CD4-positive, alpha-beta memory T cell (primary cell): Measurements from ENCODE around the gene NDUFA6. TPM values are rescaled to one million over a fixed set of nuclear protein-coding genes. Genes with fewer than 3 reads are reported as not detected.

ENCODE experiments used
- CTCF ChIA-PET: fragments of 350-600 bp; sonication (Branson Sonifier 250); formaldehyde crosslinking; loops from one replicate; lab custom pipeline; 2021; ENCODE audit warnings: inconsistent platforms; ENCODE audit not compliant: partially characterized antibody; lab: Charles Lee
- POLR2A ChIA-PET: fragments of 350-600 bp; sonication (Branson Sonifier 250); formaldehyde crosslinking; loops from one replicate; lab custom pipeline; 2021; ENCODE audit not compliant: partially characterized antibody; lab: Charles Lee
- DNase-seq, 5 donors: peaks; one replicate each; pipeline versions ENCODE4 v3.0.0 to v3.0.0-alpha.2; 2020 to 2022; ENCODE audit warnings: mixed read lengths in 1 of 5
- H3K27ac ChIP-seq: one replicate; pipeline ENCODE4 v1.7.0; 2013; ENCODE audit warnings: low read depth, low read length
- H3K27me3 ChIP-seq: 2 replicates; pipeline ENCODE4 v1.7.0; 2013; ENCODE audit warnings: mild to moderate bottlenecking, low read length, moderate library complexity; ENCODE audit not compliant: insufficient read depth
- H3K36me3 ChIP-seq: 2 replicates; pipeline ENCODE4 v1.7.0; 2013; ENCODE audit warnings: mild to moderate bottlenecking, low read length, moderate library complexity; ENCODE audit not compliant: insufficient read depth
- H3K4me1 ChIP-seq: 2 replicates; pipeline ENCODE4 v1.7.0; 2013; ENCODE audit warnings: mild to moderate bottlenecking, low read length, moderate library complexity; ENCODE audit not compliant: insufficient read depth
- H3K4me3 ChIP-seq, 2 donors: one replicate each; pipeline ENCODE4 v1.7.0; 2013; ENCODE audit warnings: low read length in 2 of 2, mild to moderate bottlenecking in 1 of 2
- H3K9me3 ChIP-seq, 2 donors: one replicate each; pipeline ENCODE4 v1.7.0; 2013; ENCODE audit warnings: low read length in 2 of 2, control low read depth in 1 of 2; ENCODE audit not compliant: control insufficient read depth in 1 of 2
- H3K27ac Mint-ChIP-seq, 7 donors: one replicate each; pipeline ENCODE4 v1.8.0; 2020 to 2021; ENCODE audit warnings: mixed read lengths in 7 of 7, mild to moderate bottlenecking in 6 of 7, inconsistent platforms in 3 of 7, moderate library complexity in 3 of 7
- H3K27me3 Mint-ChIP-seq, 2 donors: one replicate each; pipeline ENCODE4 v1.8.0; 2020 to 2021; ENCODE audit warnings: mixed read lengths in 2 of 2
- H3K36me3 Mint-ChIP-seq, 2 donors: one replicate each; pipeline ENCODE4 v1.8.0; 2020 to 2021; ENCODE audit warnings: mixed read lengths in 2 of 2, inconsistent platforms in 1 of 2, mild to moderate bottlenecking in 1 of 2
- H3K4me1 Mint-ChIP-seq, 4 donors: one replicate each; pipeline ENCODE4 v1.8.0; 2020 to 2021; ENCODE audit warnings: mixed read lengths in 4 of 4, mild to moderate bottlenecking in 1 of 4
- H3K4me3 Mint-ChIP-seq, 8 donors: one replicate each; pipeline ENCODE4 v1.8.0; 2020 to 2021; ENCODE audit warnings: mixed read lengths in 8 of 8, mild to moderate bottlenecking in 7 of 8, moderate library complexity in 6 of 8, inconsistent platforms in 3 of 8
- H3K9me3 Mint-ChIP-seq, 8 donors: one replicate each; pipeline ENCODE4 v1.8.0; 2020 to 2021; ENCODE audit warnings: mixed read lengths in 8 of 8, mild to moderate bottlenecking in 5 of 8, inconsistent platforms in 3 of 8, moderate library complexity in 1 of 8
- intact Hi-C: fragments of 100-400 bp; cut with micrococcal nuclease; formaldehyde crosslinking; loops from one replicate; pipeline ENCODE4 v1.15.1; 2023
- polyA plus RNA-seq, 2 donors: library from polyadenylated mRNA; unstranded; fragments of 300-500 nt; fragmentation: Illumina TruSeq; gene quantifications; one replicate each; pipeline ENCODE4 v1.2.3, GENCODE V29; 2021
- total RNA-seq, 2 experiments: library from RNA; stranded (reverse); gene quantifications; one replicate each; pipeline ENCODE4 v1.2.3, GENCODE V29; 2021

NDUFA6 gene
- total and polyA plus RNA-seq, 4 experiments from 2014 or later, result 42.1 to 153 (median 90.8) TPM

DNA sequence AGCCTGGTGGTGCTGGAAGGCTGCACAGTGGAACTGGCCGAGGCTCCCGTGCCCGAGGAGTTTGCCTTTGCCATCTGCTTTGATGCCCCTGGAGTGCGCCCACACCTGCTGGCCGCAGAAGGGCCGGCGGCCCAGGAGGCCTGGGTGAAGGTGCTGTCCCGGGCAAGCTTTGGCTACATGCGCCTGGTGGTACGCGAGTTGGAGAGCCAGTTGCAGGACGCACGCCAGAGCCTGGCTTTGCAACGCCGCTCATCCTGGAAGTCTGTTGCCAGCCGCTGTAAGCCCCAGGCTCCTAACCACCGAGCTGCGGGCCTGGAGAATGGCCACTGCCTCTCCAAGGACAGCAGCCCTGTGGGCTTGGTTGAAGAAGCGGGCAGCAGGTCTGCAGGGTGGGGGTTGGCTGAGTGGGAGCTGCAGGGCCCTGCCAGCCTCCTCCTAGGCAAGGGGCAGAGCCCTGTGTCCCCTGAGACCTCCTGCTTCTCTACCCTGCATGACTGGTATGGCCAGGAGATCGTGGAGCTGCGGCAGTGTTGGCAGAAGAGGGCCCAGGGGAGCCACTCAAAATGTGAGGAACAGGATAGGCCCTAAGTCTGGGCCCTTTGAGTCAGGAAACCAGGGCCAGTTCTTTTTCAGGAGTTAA, 13.0 kb downstream of the NDUFA6 start:
- peak overlapping the region in 2 of 8 donors; percentile 21 to 25 for H3K4me3 Mint-ChIP-seq
- POLR2A ChIA-PET, result interaction anchor here (0.9 to 4.4 kb wide), 5 partner anchors 7 to 367 kb away, joined by 4 to 208 read pairs (median 33); partner anchors contain the start of genes NAGA, NDUFA6 and WBP2NL

DNA sequence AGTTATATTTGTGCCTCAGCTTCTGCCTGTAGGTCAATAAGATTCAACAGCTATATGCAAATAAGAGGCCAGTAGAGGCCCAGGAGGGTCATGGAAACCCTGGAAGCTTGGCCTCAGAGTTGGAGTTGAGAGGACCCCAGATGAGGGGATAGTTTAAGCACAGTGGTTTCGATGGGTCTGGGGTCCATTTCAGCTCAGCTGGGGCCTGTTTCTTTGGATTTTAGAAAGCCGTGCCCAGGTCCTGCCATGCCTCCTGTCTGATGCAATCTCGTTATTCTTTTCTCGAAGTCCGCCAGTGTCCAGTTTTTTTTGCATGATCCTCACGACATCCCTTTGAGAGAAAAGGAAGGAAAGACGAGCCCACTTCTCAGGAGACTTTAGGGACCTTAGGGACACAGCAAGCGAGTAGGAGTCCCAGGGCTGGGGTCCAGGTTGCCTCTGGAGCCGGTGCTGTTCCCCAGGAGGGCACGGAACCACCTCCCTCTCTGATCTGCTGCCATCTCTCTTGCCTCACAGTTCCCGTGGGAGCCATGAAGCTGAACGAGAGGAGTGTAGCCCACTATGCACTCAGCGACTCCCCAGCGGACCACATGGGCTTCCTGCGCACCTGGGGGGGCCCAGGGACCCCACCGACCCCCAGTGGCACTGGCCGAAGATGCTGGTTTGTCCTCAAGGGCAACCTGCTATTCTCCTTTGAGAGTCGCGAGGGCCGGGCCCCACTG, 13.6 kb downstream of the NDUFA6 start:
- peak overlapping the region in 1 of 8 donors; percentile 32 for H3K4me3 Mint-ChIP-seq
- H3K27ac Mint-ChIP-seq, result peak overlapping the region in 3 of 7 donors; percentile 29 to 62 (median 53)
- peaks cover 5 to 10% of the 10 kb centered on the region in 2 donors for H3K36me3 Mint-ChIP-seq
- H3K9me3 Mint-ChIP-seq, result no peaks in the 10 kb centered on the region
- POLR2A ChIA-PET, result interaction anchor here (0.9 to 4.4 kb wide), 3 partner anchors 78 to 388 kb away, joined by 4 to 32 read pairs (median 5); partner anchors contain the start of genes SNU13 and WBP2NL
- H3K27ac ChIP-seq, result no peak overlapping the region
- no peak for DNase-seq
- intact Hi-C loops, result loop anchor here (10.0 kb wide), 2 partner anchors 392 to 538 kb away; partner anchors contain the start of genes POLDIP3 and SNU13
- H3K4me1 Mint-ChIP-seq, result peaks cover 17 to 59% (median 35%) of the 10 kb centered on the region in 4 donors
- no peaks in the 10 kb centered on the region for H3K27me3 Mint-ChIP-seq
- no peaks in the 10 kb centered on the region for H3K36me3 ChIP-seq
- H3K4me3 ChIP-seq, result no peak overlapping the region
- H3K27me3 ChIP-seq, result no peaks in the 10 kb centered on the region
- H3K4me1 ChIP-seq, result peaks cover 46% of the 10 kb centered on the region
- CTCF ChIA-PET, result interaction anchor here (0.6 to 5.6 kb wide), 3 partner anchors 11 to 398 kb away, joined by 3 to 48 read pairs (median 6); partner anchors contain the start of gene NDUFA6
- no peaks in the 10 kb centered on the region for H3K9me3 ChIP-seq

More for the DNA sequence above, 13.0 kb downstream of the NDUFA6 start:
- peaks cover 4% of the 10 kb centered on the region for H3K36me3 ChIP-seq
- H3K4me3 ChIP-seq, result no peak overlapping the region
- no peak overlapping the region for H3K27ac ChIP-seq
- peaks cover 9 to 15% of the 10 kb centered on the region in 2 donors for H3K36me3 Mint-ChIP-seq
- H3K9me3 Mint-ChIP-seq, result no peaks in the 10 kb centered on the region
- no peak for DNase-seq
- H3K4me1 ChIP-seq, result peaks cover 46% of the 10 kb centered on the region
- intact Hi-C loops, result loop anchor here (2.0 to 10.0 kb wide), 3 partner anchors 79 to 537 kb away; partner anchors contain the start of genes POLDIP3, SNU13 and WBP2NL
- H3K27ac Mint-ChIP-seq, result peak overlapping the region in 6 of 7 donors; percentile 35 to 99 (median 46)
- peaks cover 22 to 63% (median 37%) of the 10 kb centered on the region in 4 donors for H3K4me1 Mint-ChIP-seq
- no peaks in the 10 kb centered on the region for H3K9me3 ChIP-seq
- H3K27me3 Mint-ChIP-seq, result no peaks in the 10 kb centered on the region
- CTCF ChIA-PET, result interaction anchor here (5.6 kb wide), 1 partner anchor 12 kb away, joined by 48 read pairs; the partner anchor contains the start of gene NDUFA6
- no peaks in the 10 kb centered on the region for H3K27me3 ChIP-seq

DNA sequence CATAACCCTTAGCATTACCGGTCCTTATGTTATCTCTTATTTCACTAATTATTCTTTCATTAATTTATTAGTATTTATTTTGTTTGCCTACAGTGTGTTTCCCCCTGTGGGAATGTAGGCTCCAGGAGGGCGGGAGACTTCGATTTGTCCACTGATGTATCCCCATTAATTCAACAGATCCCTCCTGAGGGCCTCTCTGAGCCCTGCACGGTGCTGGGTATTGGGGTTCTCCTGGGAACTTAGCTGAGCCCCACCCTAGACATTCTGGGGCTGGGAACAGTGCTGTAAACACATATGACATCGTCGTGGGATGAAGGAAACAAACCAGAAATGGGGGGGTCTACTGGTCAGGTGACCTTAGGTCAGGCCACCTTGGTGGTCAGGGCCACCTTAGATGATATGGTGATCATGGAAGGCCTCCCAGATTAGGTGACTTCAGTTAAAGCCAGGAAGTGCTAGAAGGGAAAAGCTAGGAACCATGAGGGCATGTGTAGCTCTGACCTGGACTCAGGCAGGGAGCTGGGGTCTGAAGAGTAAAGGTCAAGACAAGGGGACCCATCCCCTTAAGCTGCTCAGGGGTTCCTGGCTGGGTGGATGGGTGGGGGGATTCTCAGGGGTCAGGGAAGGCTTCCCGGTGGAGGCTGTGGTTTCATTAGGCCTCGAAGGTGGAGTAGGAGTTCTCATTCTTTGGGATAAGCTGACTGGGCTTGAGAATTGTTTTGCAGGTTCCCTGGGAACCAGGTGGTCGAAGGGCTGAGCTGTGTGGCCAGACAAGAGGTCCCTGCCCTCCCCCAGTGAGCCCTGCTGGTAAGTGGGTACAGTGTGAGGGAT, 15.5 kb downstream of the NDUFA6 start:
- intact Hi-C loops, result loop anchor here (5.0 to 10.0 kb wide), 3 partner anchors 108 to 540 kb away; partner anchors contain the start of genes POLDIP3, SEPTIN3 and SNU13
- CTCF ChIA-PET, result interaction anchor here (0.6 to 1.8 kb wide), 5 partner anchors 9 to 128 kb away, joined by 3 to 11 read pairs (median 6); partner anchors contain the start of genes CENPM, NDUFA6 and WBP2NL
- peak overlapping the region; percentile 62 to 81 (median 70) for H3K4me3 Mint-ChIP-seq
- peaks cover 17 to 58% (median 39%) of the 10 kb centered on the region in 4 donors for H3K4me1 Mint-ChIP-seq
- no peaks in the 10 kb centered on the region for H3K9me3 Mint-ChIP-seq
- peak overlapping the region in 6 of 7 donors; percentile 30 to 89 (median 70) for H3K27ac Mint-ChIP-seq
- no peak overlapping the region for H3K4me3 ChIP-seq
- no peaks in the 10 kb centered on the region for H3K36me3 ChIP-seq
- no peaks in the 10 kb centered on the region for H3K27me3 ChIP-seq
- H3K36me3 Mint-ChIP-seq, result peaks cover 3 to 8% of the 10 kb centered on the region in 2 donors
- DNase-seq, result no peak
- POLR2A ChIA-PET, result interaction anchor here (0.9 to 1.7 kb wide), 8 partner anchors 10 to 539 kb away, joined by 3 to 17 read pairs (median 6); partner anchors contain the start of genes NDUFA6, POLDIP3, SNU13 and SREBF2
- peaks cover 43% of the 10 kb centered on the region for H3K4me1 ChIP-seq
- H3K9me3 ChIP-seq, result no peaks in the 10 kb centered on the region
- no peaks in the 10 kb centered on the region for H3K27me3 Mint-ChIP-seq
- peak overlapping the region; percentile 57 for H3K27ac ChIP-seq

DNA sequence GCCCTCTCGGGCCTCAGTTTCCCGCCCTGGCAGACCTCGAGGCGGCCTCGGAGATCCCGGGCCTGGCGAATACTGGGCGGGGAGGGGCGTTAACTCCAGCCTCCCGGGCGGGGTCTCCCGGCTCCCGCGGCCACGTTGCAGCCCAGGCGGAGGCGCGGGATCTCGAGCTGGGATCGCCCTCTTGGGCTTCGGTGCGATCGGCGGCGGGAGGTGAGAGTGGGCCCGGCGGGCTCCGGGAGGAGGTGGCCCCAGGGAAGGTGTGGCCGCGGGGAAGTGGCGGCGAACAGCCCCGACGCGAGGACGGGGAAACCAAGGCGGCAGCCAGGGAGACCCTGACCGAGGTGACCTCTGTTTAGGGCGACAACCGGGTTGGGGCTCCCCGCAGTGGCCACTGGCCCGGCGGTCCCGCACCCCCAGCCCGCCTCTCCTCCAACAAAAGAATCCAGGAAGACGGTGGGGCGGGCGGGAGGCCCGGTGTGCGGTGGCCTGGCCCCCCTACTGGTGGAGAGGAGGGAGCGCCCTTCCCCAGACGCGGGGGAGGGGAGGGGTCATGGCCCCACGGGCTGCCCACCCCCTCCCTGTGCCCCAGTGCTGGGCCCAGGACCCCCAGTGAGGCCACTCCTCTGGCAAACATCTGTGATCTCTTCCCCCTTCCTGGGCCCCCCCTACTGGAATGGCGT, 16.3 kb downstream of the NDUFA6 start, which contains the start of gene PHETA2:
Gene PHETA2, plus strand, starts transcription at position 117 of the 680 bp plus-strand sequence. CDS start 3,046 bp downstream, outside the sequence.
- peak; percentile 39 to 64 (median 50) for DNase-seq
- H3K36me3 Mint-ChIP-seq, result peaks cover 0 to 3% of the 10 kb centered on the region in 2 donors
- no peaks in the 10 kb centered on the region for H3K9me3 ChIP-seq
- CTCF ChIA-PET, result interaction anchor here (1.6 kb wide), 1 partner anchor 76 kb away, joined by 5 read pairs; the partner anchor contains the start of gene WBP2NL
- H3K36me3 ChIP-seq, result no peaks in the 10 kb centered on the region
- peak within 1 kb of the TSS; percentile 47 to 89 (median 74) for H3K27ac Mint-ChIP-seq
- peaks cover 21 to 61% (median 37%) of the 10 kb centered on the region in 4 donors for H3K4me1 Mint-ChIP-seq
- no peaks in the 10 kb centered on the region for H3K27me3 Mint-ChIP-seq
- H3K27ac ChIP-seq, result peak within 1 kb of the TSS; percentile 57
- peak within 1 kb of the TSS in 1 of 2 donors; percentile 33 for H3K4me3 ChIP-seq
- H3K4me1 ChIP-seq, result peaks cover 50% of the 10 kb centered on the region
- H3K27me3 ChIP-seq, result no peaks in the 10 kb centered on the region
- peak within 1 kb of the TSS; percentile 62 to 81 (median 74) for H3K4me3 Mint-ChIP-seq
- POLR2A ChIA-PET, result interaction anchor here (0.6 to 1.6 kb wide), 3 partner anchors 16 to 243 kb away, joined by 4 to 17 read pairs (median 5); partner anchors contain the start of gene NDUFA6
- intact Hi-C loops, result loop anchor here (5.0 to 10.0 kb wide), 3 partner anchors 107 to 541 kb away; partner anchors contain the start of genes POLDIP3, SEPTIN3 and SNU13
- no peaks in the 10 kb centered on the region for H3K9me3 Mint-ChIP-seq

DNA sequence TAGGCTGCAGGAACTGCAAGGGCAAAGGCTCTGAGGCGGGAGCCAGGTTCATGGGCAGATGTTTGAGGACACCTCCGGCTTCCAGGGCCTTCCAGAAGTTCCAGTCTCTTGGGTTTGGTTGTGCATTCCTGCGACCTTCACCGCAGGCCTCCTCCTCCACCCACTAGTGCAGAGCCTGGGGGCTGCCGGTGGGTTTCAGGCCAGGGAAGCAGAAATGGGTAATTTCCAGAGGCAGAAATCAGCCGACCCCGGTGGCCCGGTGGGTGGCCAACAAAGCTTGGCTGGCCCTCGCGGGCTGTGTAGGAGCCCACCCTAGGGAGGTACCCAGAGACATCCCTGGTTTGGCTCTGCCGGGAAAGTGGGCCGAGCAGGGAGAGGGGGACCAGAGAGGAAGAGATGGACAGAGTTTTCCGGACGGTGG, 16.9 kb downstream of the NDUFA6 start:
- no peaks in the 10 kb centered on the region for H3K9me3 ChIP-seq
- peak overlapping the region in 1 of 2 donors; percentile 33 for H3K4me3 ChIP-seq
- POLR2A ChIA-PET, result interaction anchor here (0.6 to 1.0 kb wide), 2 partner anchors 16 to 242 kb away, joined by 4 to 5 read pairs; partner anchors contain the start of gene NDUFA6
- intact Hi-C loops, result loop anchor here (5.0 to 10.0 kb wide), 3 partner anchors 106 to 541 kb away; partner anchors contain the start of genes POLDIP3, SEPTIN3 and SNU13
- H3K4me3 Mint-ChIP-seq, result peak overlapping the region; percentile 62 to 80 (median 67)
- no peaks in the 10 kb centered on the region for H3K9me3 Mint-ChIP-seq
- no peak for DNase-seq
- peaks cover 18 to 62% (median 35%) of the 10 kb centered on the region in 4 donors for H3K4me1 Mint-ChIP-seq
- CTCF ChIA-PET, result no interaction called here
- peak overlapping the region; percentile 57 for H3K27ac ChIP-seq
- no peaks in the 10 kb centered on the region for H3K36me3 ChIP-seq
- peaks cover 0 to 4% of the 10 kb centered on the region in 2 donors for H3K36me3 Mint-ChIP-seq
- H3K4me1 ChIP-seq, result peaks cover 44% of the 10 kb centered on the region
- peak overlapping the region in 5 of 7 donors; percentile 47 to 78 (median 59) for H3K27ac Mint-ChIP-seq
- no peaks in the 10 kb centered on the region for H3K27me3 Mint-ChIP-seq
- no peaks in the 10 kb centered on the region for H3K27me3 ChIP-seq
